Activated T-helper 1 cell treated with anti-CD3 and anti-CD28 coated beads, Interleukin-12 subunit alpha, Interleukin-12 subunit beta, Interleukin-2, Interleukin-4 antibody, amounts not matched to agents 30 ng/mL and 10 ng/mL and 1 ng/mL, durations not matched to agents 14 hours and 24 hours and 36 hours (primary cell): ENCODE results near the gene USP53. TPM values are rescaled to one million over a fixed set of nuclear protein-coding genes. Genes with fewer than 3 reads are reported as not detected.

Source experiments
- DNase-seq: peaks from one replicate; pipeline ENCODE4 v3.0.0; 2021; ENCODE audit warnings: low spot score
- H3K27ac Mint-ChIP-seq: one replicate; pipeline ENCODE4 v1.8.0; 2021; ENCODE audit warnings: mild to moderate bottlenecking, mixed read lengths
- H3K27me3 Mint-ChIP-seq: one replicate; pipeline ENCODE4 v1.8.0; 2022; ENCODE audit warnings: mild to moderate bottlenecking, moderate library complexity, mixed read lengths; ENCODE audit not compliant: insufficient read depth
- H3K36me3 Mint-ChIP-seq: one replicate; pipeline ENCODE4 v1.8.0; 2021; ENCODE audit warnings: low read depth, mixed read lengths
- H3K4me1 Mint-ChIP-seq: one replicate; pipeline ENCODE4 v1.8.0; 2021; ENCODE audit warnings: low read depth, mixed read lengths
- H3K4me3 Mint-ChIP-seq: one replicate; pipeline ENCODE4 v1.8.0; 2021; ENCODE audit warnings: mild to moderate bottlenecking, moderate library complexity, mixed read lengths
- H3K9me3 Mint-ChIP-seq: one replicate; pipeline ENCODE4 v1.8.0; 2021; ENCODE audit warnings: mixed read lengths
- intact Hi-C: fragments of 100-400 bp; cut with micrococcal nuclease; formaldehyde crosslinking; loops from one replicate; pipeline ENCODE4 v1.15.1; 2024
- total RNA-seq: library from RNA; stranded (reverse); gene quantifications from 2 replicates; pipeline ENCODE4 v1.2.3, GENCODE V29; 2022

USP53 gene
- total RNA-seq, 1 donor from 2014 or later: 6.1 TPM

GRCh38 chr4:119286377-119287002 lies 74.0 kb downstream of the USP53 start:
- H3K4me3 Mint-ChIP-seq: no peak overlapping the region
- no peak overlapping the region for H3K27ac Mint-ChIP-seq
- DNase-seq: no peak
- no peaks in the 10 kb centered on the region for H3K9me3 Mint-ChIP-seq
- H3K36me3 Mint-ChIP-seq: no peaks in the 10 kb centered on the region
- peaks cover 12% of the 10 kb centered on the region for H3K4me1 Mint-ChIP-seq
- intact Hi-C loops: loop anchor here (1.0 to 5.0 kb wide), 5 partner anchors 14 to 514 kb away; partner anchors contain the start of gene USP53
- H3K27me3 Mint-ChIP-seq: no peaks in the 10 kb centered on the region

GRCh38 chr4:119289313-119289712 lies 76.8 kb downstream of the USP53 start:
- peaks cover 6% of the 10 kb centered on the region for H3K36me3 Mint-ChIP-seq
- DNase-seq: no peak
- H3K27ac Mint-ChIP-seq: no peak overlapping the region
- peaks cover 9% of the 10 kb centered on the region for H3K4me1 Mint-ChIP-seq
- intact Hi-C loops: loop anchor here (5.0 kb wide), 1 partner anchor 517 kb away; no protein-coding TSS in a partner anchor
- no peak overlapping the region for H3K4me3 Mint-ChIP-seq
- H3K9me3 Mint-ChIP-seq: no peaks in the 10 kb centered on the region
- H3K27me3 Mint-ChIP-seq: no peaks in the 10 kb centered on the region

- Mint-ChIP-seq H3K4me3 (no peak overlapping the region), H3K27me3 (no peaks in the 10 kb centered on the region), H3K9me3 (no peaks in the 10 kb centered on the region), H3K36me3 (peaks cover 6% of the 10 kb centered on the region), H3K27ac (no peak overlapping the region), H3K4me1 (no peaks in the 10 kb centered on the region)
- no peak for DNase-seq
- intact Hi-C loops: no loop called here
These were observed 78.1 kb downstream of the USP53 start for GRCh38 chr4:119290598-119290997.

- no peak for DNase-seq
- Mint-ChIP-seq H3K27ac (no peak overlapping the region), H3K27me3 (no peaks in the 10 kb centered on the region), H3K9me3 (no peaks in the 10 kb centered on the region), H3K4me3 (no peak overlapping the region), H3K4me1 (peaks cover 26% of the 10 kb centered on the region), H3K36me3 (peaks cover 36% of the 10 kb centered on the region)
- intact Hi-C loops: no loop called here
These were observed 83.8 kb downstream of the USP53 start for GRCh38 chr4:119296356-119296755.

- H3K36me3 Mint-ChIP-seq: peaks cover 35% of the 10 kb centered on the region
- DNase-seq: no peak
- peaks cover 38% of the 10 kb centered on the region for H3K4me1 Mint-ChIP-seq
- intact Hi-C loops: loop anchor here (2.0 kb wide), 1 partner anchor 1019 kb away; no protein-coding TSS in a partner anchor
- no peaks in the 10 kb centered on the region for H3K27me3 Mint-ChIP-seq
- H3K9me3 Mint-ChIP-seq: no peaks in the 10 kb centered on the region
- no peak overlapping the region for H3K27ac Mint-ChIP-seq
- peak overlapping the region; percentile 97 for H3K4me3 Mint-ChIP-seq
These were observed 85.3 kb downstream of the USP53 start for GRCh38 chr4:119297795-119298194.

- Mint-ChIP-seq H3K36me3 (peaks cover 36% of the 10 kb centered on the region), H3K27ac (peak overlapping the region; percentile 97), H3K9me3 (no peaks in the 10 kb centered on the region), H3K27me3 (no peaks in the 10 kb centered on the region), H3K4me3 (peak overlapping the region; percentile 97), H3K4me1 (peaks cover 38% of the 10 kb centered on the region)
- intact Hi-C loops: loop anchor here (2.0 kb wide), 1 partner anchor 1020 kb away; no protein-coding TSS in a partner anchor
- no peak for DNase-seq
These were observed 86.8 kb downstream of the USP53 start for GRCh38 chr4:119299260-119299671.

GRCh38 chr4:119299741-119300100 lies 87.2 kb downstream of the USP53 start:
- Mint-ChIP-seq H3K27me3 (no peaks in the 10 kb centered on the region), H3K36me3 (peaks cover 36% of the 10 kb centered on the region), H3K27ac (peak overlapping the region; percentile 97), H3K4me1 (peaks cover 38% of the 10 kb centered on the region), H3K9me3 (no peaks in the 10 kb centered on the region), H3K4me3 (peak overlapping the region; percentile 97)
- no peak for DNase-seq
- intact Hi-C loops: loop anchor here (1.0 to 5.0 kb wide), 7 partner anchors 13 to 1021 kb away; partner anchors contain the start of genes METTL14, SEC24D and USP53

- intact Hi-C loops: loop anchor here (1.0 to 5.0 kb wide), 6 partner anchors 14 to 615 kb away; partner anchors contain the start of genes METTL14, SEC24D and USP53
- Mint-ChIP-seq H3K9me3 (no peaks in the 10 kb centered on the region), H3K36me3 (peaks cover 36% of the 10 kb centered on the region)
These were observed 87.8 kb downstream of the USP53 start for GRCh38 chr4:119300101-119300978.

GRCh38 chr4:119302073-119302832 lies 89.7 kb downstream of the USP53 start:
- Mint-ChIP-seq H3K9me3 (no peaks in the 10 kb centered on the region), H3K36me3 (peaks cover 22% of the 10 kb centered on the region), H3K27me3 (peaks cover 5% of the 10 kb centered on the region), H3K4me1 (peaks cover 29% of the 10 kb centered on the region), H3K4me3 (peak overlapping the region; percentile 1), H3K27ac (peak overlapping the region; percentile 8)
- intact Hi-C loops: loop anchor here (5.0 kb wide), 1 partner anchor 465 kb away; the partner anchor contains the start of gene SEC24D
- DNase-seq: no peak

More at GRCh38 chr4:119300101-119300978, 87.8 kb downstream of the USP53 start:
- peak; percentile 93 for DNase-seq
- H3K4me1 Mint-ChIP-seq: peaks cover 38% of the 10 kb centered on the region
- H3K27ac Mint-ChIP-seq: peak overlapping the region; percentile 97
- H3K4me3 Mint-ChIP-seq: peak overlapping the region; percentile 97
- no peaks in the 10 kb centered on the region for H3K27me3 Mint-ChIP-seq

GRCh38 chr4:119303587-119304305 lies 91.2 kb downstream of the USP53 start:
- intact Hi-C loops: loop anchor here (5.0 kb wide), 1 partner anchor 466 kb away; the partner anchor contains the start of gene SEC24D
- Mint-ChIP-seq H3K4me1 (peaks cover 20% of the 10 kb centered on the region), H3K36me3 (peaks cover 14% of the 10 kb centered on the region), H3K27ac (no peak overlapping the region), H3K9me3 (no peaks in the 10 kb centered on the region), H3K4me3 (no peak overlapping the region), H3K27me3 (peaks cover 11% of the 10 kb centered on the region)
- no peak for DNase-seq

GRCh38 chr4:119304431-119304830 lies 91.9 kb downstream of the USP53 start:
- Mint-ChIP-seq H3K4me3 (no peak overlapping the region), H3K27me3 (peaks cover 11% of the 10 kb centered on the region), H3K27ac (no peak overlapping the region), H3K9me3 (no peaks in the 10 kb centered on the region), H3K4me1 (peaks cover 13% of the 10 kb centered on the region), H3K36me3 (peaks cover 9% of the 10 kb centered on the region)
- no peak for DNase-seq
- intact Hi-C loops: loop anchor here (5.0 kb wide), 1 partner anchor 467 kb away; the partner anchor contains the start of gene SEC24D

GRCh38 chr4:119307606-119308005 lies 95.1 kb downstream of the USP53 start:
- Mint-ChIP-seq H3K4me1 (no peaks in the 10 kb centered on the region), H3K27ac (no peak overlapping the region), H3K36me3 (peaks cover 4% of the 10 kb centered on the region), H3K4me3 (no peak overlapping the region), H3K27me3 (peaks cover 11% of the 10 kb centered on the region), H3K9me3 (no peaks in the 10 kb centered on the region)
- intact Hi-C loops: no loop called here
- DNase-seq: no peak
